Urinary bladder (tissue), 4 donors: ENCODE measurements around the gene PLXNA2. TPM values are rescaled to one million over a fixed set of nuclear protein-coding genes. Genes with fewer than 3 reads are reported as not detected.

ENCODE experiments used
- DNase-seq: peaks from one replicate; pipeline ENCODE4 v3.0.0-alpha.2; 2015; ENCODE audit errors: extremely low spot score
- H3K27ac ChIP-seq: one replicate; pipeline ENCODE4 v1.5.1; 2013; ENCODE audit warnings: low read depth, mild to moderate bottlenecking, moderate library complexity
- H3K36me3 ChIP-seq: one replicate; pipeline ENCODE4 v1.6.1; 2013; ENCODE audit warnings: mild to moderate bottlenecking, moderate library complexity; ENCODE audit not compliant: insufficient read depth
- H3K4me1 ChIP-seq: one replicate; pipeline ENCODE4 v1.6.1; 2013; ENCODE audit warnings: mild to moderate bottlenecking, moderate library complexity; ENCODE audit not compliant: insufficient read depth
- H3K4me3 ChIP-seq: one replicate; pipeline ENCODE4 v1.5.1; 2013; ENCODE audit warnings: low read depth, low read length
- WGBS: extraction: QIAGEN DNeasy Blood & Tissue Kit; methylation state at CpG from one replicate; pipeline ENCODE4 v1.1.7; 2013; 5-methylcytosine and 5-hydroxymethylcytosine counted together
- polyA plus RNA-seq: library from polyadenylated mRNA; stranded (reverse); fragments of 200-250 nt; gene quantifications from one replicate; pipeline ENCODE4 v1.2.3, GENCODE V29; 2013
- total RNA-seq: library from RNA; depleted of rRNA; stranded (reverse); fragments of >200 nt; gene quantifications from one replicate; pipeline ENCODE4 v1.2.3, GENCODE V29; 2014
- donor health status: healthy with polysubstance abuse.
- donor health status: healthy.

Gene PLXNA2
- total and polyA plus RNA-seq, 2 donors = 15.1 to 20.0 TPM

DNA sequence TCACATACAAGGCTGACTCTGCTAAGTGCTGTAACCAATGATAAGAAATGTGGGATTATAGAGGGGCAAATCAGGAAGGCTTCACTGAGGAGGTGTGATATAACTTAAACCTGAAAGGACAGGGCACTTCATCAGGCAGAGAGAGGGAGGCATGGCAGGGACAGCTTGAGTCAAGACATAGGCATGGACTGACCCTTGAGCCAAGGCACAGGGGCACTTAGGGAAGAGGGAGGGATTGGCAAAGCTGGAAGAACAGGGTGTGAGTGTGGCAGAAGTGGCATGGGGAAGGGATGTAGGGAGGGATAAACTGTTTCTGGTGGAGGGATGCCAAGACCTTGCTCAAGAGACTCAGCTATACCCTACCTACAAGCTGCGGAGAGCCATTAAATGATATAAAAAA lies 81.3 kb downstream of the PLXNA2 start:
- Histone ChIP-seq H3K4me3 (no peak overlapping the region), H3K27ac (no peak overlapping the region), H3K4me1 (no peaks in the 10 kb centered on the region), H3K36me3 (no peaks in the 10 kb centered on the region)
- DNase-seq = no peak
- 78% methylated on average over 1 of the region's 1 CpG for WGBS

DNA sequence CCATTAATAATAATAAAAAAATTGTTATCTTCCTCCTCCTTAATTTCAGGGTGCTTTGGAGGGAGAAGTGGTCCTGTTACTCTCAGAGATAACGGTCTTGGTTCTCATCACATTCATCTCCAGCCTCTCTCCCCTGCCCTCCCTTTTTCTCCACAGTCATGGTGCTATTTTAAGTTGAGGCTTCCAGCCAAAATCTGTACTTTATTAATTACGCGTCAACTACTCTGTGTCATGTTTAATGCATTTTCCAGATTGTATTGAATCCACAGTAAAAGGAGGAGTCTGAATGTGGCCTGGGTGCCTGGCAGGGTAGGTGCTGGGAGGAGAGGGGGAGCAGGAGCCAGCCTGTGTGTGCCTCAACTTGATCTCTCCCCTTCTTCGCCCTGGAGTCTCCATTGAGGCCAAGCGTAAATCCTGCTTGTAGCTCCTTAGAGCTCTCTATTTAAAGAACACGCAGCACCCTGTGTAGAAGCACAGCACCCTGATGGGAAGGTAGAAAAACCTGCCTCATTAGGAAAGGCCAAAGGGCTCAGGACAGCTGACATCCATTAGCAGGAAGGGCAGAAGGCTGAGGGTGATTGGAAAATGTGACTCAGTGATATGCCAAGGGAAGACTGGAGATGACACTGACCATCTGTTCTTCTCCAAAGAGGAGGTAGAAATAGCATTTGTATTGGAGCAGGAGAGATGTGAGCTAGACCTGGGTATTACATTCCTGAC lies 82.4 kb downstream of the PLXNA2 start:
- Histone ChIP-seq H3K4me3 (no peak overlapping the region), H3K36me3 (no peaks in the 10 kb centered on the region), H3K27ac (no peak overlapping the region), H3K4me1 (no peaks in the 10 kb centered on the region)
- no peak for DNase-seq
- 54% methylated on average over 6 of the region's 6 CpGs for WGBS

DNA sequence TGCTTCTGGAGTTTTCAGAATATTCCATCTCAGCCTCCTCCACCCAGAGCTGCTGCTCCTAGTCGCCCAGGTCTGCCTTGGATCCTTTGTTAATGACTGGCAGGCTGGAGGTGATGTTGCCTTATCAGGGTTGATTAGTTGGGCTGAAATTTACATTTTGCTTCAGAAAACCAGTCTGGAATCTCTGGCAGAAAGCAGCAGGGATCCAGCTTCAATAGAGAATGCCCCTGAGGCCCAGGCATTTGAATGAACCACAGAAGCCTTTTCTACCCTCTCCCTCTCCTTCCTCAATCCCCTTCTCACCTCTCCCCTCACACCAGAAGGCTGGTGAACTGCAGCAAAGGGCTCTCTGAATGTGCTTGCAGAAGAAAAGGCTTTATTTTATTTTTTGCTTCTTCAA lies 83.2 kb downstream of the PLXNA2 start:
- Histone ChIP-seq H3K27ac (no peak overlapping the region), H3K4me1 (no peaks in the 10 kb centered on the region), H3K4me3 (no peak overlapping the region), H3K36me3 (no peaks in the 10 kb centered on the region)
- DNase-seq = no peak
- 100% methylated on average over 1 of the region's 1 CpG for WGBS

DNA sequence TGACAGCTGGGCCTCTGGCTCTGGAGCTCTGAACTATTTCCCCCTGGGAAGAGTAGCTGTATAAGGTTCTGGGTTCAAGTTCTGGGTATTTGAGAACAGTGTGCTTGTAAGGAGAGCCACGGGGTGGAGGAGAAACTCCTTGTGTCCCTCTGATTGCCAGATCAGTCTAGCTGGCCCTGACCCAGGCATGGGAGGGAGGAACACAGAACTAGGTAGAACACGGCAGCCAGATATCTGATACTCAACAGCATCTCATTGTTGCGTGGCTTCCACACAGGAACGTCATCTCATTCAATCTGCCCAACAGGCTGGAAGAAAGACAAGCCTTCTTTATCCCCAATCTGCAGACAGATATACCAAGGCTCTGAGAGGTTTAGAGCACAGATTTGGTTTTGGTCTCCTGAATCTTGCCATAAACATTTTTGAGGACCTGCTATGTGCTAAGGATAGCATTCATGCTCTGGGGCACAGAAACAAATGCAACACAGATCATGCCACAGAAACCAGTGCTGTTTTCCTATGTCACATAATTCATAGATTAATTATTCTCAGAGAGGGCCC lies 83.8 kb downstream of the PLXNA2 start:
- DNase-seq = no peak
- no peaks in the 10 kb centered on the region for H3K4me1 ChIP-seq
- WGBS = 68% methylated on average over 4 of the region's 4 CpGs
- no peak overlapping the region for H3K4me3 ChIP-seq
- no peaks in the 10 kb centered on the region for H3K36me3 ChIP-seq
- no peak overlapping the region for H3K27ac ChIP-seq

DNA sequence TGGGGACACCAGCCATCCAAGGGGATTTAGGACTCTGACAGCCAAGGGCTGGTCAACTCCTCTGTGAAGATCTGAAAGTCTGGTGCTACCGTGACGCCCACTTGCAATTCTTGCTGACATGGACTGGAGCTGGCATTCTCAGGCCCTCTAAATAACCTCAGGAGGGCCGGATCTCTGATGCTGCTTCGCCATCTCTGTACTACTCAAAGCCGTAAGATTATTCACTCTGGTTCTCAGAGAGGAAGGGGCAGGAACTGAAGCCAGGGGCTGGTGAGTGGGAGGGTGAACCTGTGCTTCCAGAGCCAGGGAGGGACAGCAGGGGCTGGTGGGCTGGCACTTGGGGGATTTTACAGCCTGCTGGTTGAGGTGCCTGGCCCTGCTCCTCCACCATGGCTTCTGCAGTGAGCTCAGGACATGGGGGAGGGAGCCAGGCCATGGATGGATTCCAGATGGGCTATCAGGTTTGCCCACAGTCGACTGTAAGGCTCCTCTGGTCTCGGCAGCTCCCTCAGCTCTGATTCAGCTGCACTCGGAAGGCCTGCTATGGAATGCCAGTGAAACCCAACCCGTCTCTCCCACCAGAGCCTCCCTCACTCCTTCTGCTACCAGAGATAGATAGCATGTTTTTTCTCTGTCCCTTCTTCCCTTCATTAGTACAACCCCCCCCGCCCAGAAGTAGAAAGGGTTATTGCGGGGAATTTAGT lies 84.5 kb downstream of the PLXNA2 start:
- no peaks in the 10 kb centered on the region for H3K36me3 ChIP-seq
- H3K27ac ChIP-seq = no peak overlapping the region
- no peaks in the 10 kb centered on the region for H3K4me1 ChIP-seq
- no peak for DNase-seq
- no peak overlapping the region for H3K4me3 ChIP-seq
- WGBS = 59% methylated on average over 11 of the region's 11 CpGs

DNA sequence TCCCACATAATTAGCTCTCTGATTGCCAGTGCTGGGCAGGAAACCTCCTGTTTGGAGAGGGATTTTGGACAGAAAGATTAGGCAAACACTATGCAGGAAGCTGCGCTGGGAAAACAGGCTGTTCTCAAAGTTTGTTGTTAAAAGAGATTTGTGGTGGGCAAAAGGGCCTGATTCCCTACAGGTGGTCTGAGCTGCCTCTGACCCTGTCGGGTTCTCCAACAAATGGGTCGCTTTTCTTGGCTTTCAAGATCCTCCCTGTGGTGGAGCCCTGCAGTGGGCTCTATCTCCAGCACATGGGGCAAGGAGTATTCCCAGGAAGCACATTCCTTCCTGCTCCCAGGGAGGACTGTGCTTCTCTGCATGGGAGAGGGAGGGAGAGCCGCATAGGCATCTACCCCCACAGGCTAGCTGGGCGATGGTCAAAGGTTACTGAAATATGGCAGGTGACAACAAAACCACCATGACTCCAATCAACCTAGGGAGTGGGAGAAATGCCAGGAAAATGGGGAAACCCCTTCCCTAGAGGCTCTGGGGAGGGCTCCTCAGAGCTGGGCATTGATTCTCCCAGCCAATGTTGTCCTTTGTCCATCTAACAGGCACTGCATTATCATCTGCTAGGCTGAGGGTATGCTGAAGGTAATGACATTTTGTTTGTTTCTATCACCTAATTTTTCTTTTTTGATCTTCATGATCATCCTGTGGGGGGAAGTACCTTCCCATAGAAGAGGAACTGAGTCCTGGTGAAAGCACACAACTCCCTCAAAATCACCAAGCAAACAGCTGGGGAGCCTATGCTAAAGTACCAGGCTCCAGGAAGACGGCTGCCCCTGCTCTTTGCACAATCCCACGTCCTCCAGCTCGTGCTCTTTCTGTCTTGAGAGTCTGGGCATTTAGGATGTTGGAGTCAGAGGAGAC lies 85.3 kb downstream of the PLXNA2 start:
- DNase-seq = no peak
- no peaks in the 10 kb centered on the region for H3K4me1 ChIP-seq
- H3K4me3 ChIP-seq = no peak overlapping the region

DNA sequence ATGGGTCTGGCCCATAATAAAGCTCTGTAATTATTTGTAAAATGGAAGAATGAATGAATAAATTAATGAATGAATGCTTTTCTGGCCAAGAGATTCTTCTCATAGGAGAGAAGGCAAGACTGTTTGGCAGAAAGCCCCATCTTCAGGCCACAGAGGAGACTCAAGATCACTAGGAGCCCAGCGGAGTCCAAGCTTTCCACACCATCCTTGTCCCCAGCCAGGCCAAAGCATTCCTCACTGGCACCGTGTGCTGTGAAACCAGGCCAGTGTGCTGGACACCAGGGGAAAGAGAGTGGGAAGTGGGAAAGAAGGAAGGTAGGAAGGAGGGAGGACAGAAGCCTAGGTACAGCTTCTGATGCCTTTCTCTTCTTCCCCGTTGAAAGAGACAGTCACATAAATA lies 86.4 kb downstream of the PLXNA2 start:
- no peak overlapping the region for H3K27ac ChIP-seq
- WGBS = 72% methylated on average over 3 of the region's 3 CpGs
- no peak overlapping the region for H3K4me3 ChIP-seq
- H3K36me3 ChIP-seq = no peaks in the 10 kb centered on the region
- DNase-seq = no peak
- H3K4me1 ChIP-seq = no peaks in the 10 kb centered on the region

More for the DNA sequence above, 85.3 kb downstream of the PLXNA2 start:
- no peak overlapping the region for H3K27ac ChIP-seq
- WGBS = 77% methylated on average over 8 of the region's 8 CpGs
- H3K36me3 ChIP-seq = no peaks in the 10 kb centered on the region

DNA sequence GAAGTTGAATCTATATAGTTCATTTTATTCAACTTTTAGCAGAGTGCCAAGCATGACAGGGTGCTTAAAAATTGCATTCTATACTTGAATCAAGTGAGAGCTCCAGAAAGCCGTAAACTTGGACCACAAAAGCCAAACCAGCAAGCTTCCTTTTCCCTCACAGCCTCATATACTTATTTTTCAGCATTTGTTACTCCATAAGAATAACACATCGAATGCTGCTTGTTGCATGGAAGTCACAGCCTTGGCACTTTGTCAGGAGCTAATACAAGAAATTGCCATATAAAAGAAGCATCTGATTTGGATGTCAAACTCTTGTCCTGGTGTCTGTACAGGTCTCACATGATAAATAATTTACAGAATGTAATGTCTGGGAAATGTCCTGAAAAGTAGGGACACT lies 87.4 kb downstream of the PLXNA2 start:
- no peak overlapping the region for H3K4me3 ChIP-seq
- H3K4me1 ChIP-seq = no peaks in the 10 kb centered on the region
- H3K36me3 ChIP-seq = no peaks in the 10 kb centered on the region
- DNase-seq = no peak
- no peak overlapping the region for H3K27ac ChIP-seq
- WGBS = 63% methylated on average over 2 of the region's 2 CpGs

DNA sequence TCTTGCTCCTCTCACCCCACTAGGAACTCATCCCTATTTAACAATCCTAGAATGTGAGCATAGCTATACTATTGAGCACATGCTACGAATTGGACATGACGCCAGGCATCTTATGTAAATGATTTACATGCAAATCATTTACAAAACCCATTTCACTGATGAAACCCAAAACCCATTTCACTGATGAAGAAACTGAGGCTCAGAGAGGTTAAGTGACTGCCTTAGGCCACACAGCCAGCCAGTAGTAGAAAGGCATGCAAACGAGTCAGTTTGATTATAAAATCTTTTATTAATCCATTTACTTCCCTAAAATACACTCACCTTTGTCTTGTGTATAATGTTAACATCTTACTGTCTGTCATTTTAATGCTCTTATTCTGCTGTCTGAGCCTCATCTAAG lies 87.9 kb downstream of the PLXNA2 start:
- Histone ChIP-seq H3K4me1 (no peaks in the 10 kb centered on the region), H3K36me3 (no peaks in the 10 kb centered on the region), H3K27ac (no peak overlapping the region), H3K4me3 (no peak overlapping the region)
- WGBS = 87% methylated on average over 3 of the region's 3 CpGs
- DNase-seq = no peak

DNA sequence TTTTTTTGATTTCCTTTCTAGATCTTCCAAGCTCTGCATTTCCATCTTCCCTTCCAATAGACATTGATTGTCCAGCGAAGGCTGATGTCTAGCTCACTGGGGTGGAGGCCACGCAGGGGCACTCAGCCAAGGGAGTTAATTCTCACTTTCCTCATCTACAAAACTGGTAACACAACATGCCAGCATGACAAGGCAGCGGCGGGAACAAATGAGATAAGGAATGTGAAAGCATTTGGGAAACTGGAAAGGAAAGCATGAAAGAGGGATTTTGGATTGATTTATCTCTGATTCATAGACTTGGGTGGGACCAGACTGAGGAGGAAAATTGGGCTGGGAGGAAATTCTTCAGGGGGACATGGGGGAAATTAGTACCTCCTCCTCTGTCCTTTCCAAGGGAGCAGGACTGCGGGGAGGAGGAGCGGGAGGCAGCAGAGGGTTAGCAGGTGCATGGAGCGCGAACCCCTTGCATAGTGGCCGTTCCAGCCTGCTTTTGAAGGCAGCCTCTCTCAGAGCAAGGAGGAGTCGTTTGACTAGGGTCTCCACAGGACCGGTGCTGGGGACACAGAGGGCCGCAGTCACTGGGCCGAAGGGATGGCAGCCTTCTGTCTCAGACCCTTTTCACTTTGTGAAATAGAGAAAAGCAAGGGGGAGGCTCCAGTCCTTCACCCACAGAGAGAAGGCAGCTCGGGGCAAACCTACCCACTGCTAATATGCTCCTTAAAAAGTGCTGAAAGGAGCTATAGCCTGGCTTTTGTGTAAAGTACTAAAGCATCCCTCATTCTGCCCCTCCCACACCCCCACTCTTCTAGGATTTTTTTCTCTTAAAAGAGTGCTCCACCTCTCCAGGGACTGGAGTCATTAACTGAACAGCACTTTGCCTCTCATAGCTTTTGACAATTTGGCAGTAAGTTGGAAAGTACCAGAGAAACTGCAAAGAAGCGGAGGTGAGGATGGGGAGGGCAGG lies 89.2 kb downstream of the PLXNA2 start:
- no peak for DNase-seq
- H3K36me3 ChIP-seq = no peaks in the 10 kb centered on the region
- no peak overlapping the region for H3K4me3 ChIP-seq
- H3K4me1 ChIP-seq = no peaks in the 10 kb centered on the region
- 67% methylated on average over 15 of the region's 15 CpGs for WGBS
- no peak overlapping the region for H3K27ac ChIP-seq

DNA sequence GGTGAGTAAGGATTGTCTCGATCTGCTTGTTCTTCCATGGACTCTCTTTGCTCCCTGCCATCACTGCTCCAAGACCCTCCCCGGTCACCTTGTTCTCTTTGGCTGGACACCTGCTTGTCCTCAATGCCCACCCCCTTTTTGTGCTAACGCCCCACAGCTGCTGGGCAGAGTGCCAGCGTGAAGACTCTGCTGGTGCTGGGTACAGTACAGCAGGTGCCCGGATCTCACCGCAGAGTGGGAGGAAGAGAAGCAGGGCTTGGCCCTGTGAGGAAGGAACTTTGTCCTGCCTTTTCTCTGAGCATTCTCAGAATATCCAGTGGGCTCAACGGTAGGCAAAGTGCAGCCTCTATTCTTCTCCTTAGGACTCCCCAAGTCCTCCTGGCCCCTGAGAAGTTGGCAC lies 90.1 kb downstream of the PLXNA2 start:
- no peaks in the 10 kb centered on the region for H3K36me3 ChIP-seq
- no peaks in the 10 kb centered on the region for H3K4me1 ChIP-seq
- 56% methylated on average over 7 of the region's 7 CpGs for WGBS
- no peak overlapping the region for H3K27ac ChIP-seq
- DNase-seq = no peak
- H3K4me3 ChIP-seq = no peak overlapping the region

DNA sequence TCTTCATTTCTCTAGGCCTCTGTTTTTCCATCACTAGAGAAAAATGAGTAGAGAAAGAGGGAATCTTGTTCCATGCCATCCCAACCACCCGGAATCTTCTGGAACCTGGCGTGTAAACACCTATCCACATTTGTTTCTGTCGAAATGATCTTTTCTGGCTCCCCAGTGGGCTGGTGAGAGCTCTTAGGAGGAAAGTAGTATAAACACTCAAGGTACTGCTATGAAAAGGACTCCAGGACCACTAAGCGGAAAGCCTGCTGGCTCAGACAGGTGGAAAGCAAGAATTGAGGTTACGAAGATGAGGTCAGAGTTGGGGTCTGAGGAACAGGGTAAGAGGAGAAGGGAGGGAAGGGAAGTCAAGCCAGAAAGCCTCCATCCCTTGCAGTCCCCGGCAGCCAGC lies 90.8 kb downstream of the PLXNA2 start:
- no peaks in the 10 kb centered on the region for H3K4me1 ChIP-seq
- no peak for DNase-seq
- H3K4me3 ChIP-seq = no peak overlapping the region
- WGBS = 92% methylated on average over 6 of the region's 6 CpGs
- no peaks in the 10 kb centered on the region for H3K36me3 ChIP-seq
- H3K27ac ChIP-seq = no peak overlapping the region
